ENCODE results near the gene GOLPH3L. TPM values are rescaled to one million over a fixed set of nuclear protein-coding genes. Genes with fewer than 3 reads are reported as not detected.
"Not testable (repeated sequence)": the region's sequence is repeated elsewhere in the genome, so short reads cannot be mapped to it uniquely, and the experiment has no call there.

Gene GOLPH3L
- total RNA-seq, result 10 to 100 TPM; 14.1 to 18.7 TPM

DNA sequence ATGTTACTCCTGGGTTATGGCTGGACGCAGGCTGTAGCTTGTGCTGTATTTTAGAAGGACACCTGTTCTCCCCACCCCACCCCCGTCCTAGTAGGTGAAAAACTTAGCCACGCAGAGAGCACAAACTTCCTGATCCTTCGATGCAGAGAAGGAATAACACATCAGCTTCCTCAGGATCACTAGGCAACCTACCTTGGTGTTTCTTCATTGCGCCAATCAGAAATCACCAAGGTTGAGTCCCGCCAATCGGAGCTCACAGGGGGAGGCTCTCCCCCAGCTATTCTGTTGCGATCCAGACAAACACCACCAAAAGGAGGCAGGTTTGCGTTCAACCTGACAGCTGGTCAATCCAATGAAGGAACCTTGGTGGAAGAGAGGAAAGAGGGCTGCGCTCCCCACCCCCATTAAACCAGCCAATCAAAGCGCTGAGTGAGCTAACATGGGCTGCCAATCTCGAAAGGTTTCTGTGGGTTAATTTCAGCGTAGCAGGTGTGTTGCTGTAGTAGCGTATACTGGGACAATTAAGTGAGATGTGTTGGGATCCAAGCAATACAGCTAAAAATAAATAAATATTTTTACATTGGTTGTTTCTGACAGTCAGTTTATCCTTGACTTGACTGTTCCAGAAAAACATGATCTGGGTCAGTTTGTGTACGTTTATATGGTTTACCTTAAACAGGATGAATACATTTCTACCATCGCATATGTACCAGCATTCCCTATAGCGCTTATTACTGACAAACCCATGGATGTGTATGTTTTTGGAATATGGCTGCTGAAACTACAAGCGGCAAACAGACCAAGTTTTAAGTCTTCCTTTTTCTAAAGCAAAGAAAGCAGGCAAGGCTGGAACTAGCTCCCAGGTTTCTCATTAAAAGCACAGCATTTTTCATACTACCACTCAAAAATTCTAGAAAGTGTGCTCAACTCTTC, at the start of gene GOLPH3L:
Gene GOLPH3L, minus strand, starts transcription at position 160 of the 933 bp plus-strand sequence. CDS start 2,316 bp downstream, outside the sequence.
- H3K4me3 Mint-ChIP-seq, result peak within 1 kb of the TSS; percentile 95
- no peaks in the 10 kb centered on the region for H3K36me3 Mint-ChIP-seq
- H3K27me3 Mint-ChIP-seq, result peaks cover 0 to 4% of the 10 kb centered on the region in 2 donors
- ATAC-seq, result peak; percentile 100
- peak within 1 kb of the TSS; percentile 70 to 84 for H3K27ac Mint-ChIP-seq
- peaks cover 7 to 20% of the 10 kb centered on the region in 2 donors for H3K4me1 Mint-ChIP-seq (ENCODE audit: low read depth in 2 of 2)
- DNase-seq (ENCODE audit: low spot score), result peak; percentile 93
- no peaks in the 10 kb centered on the region for H3K9me3 Mint-ChIP-seq

DNA sequence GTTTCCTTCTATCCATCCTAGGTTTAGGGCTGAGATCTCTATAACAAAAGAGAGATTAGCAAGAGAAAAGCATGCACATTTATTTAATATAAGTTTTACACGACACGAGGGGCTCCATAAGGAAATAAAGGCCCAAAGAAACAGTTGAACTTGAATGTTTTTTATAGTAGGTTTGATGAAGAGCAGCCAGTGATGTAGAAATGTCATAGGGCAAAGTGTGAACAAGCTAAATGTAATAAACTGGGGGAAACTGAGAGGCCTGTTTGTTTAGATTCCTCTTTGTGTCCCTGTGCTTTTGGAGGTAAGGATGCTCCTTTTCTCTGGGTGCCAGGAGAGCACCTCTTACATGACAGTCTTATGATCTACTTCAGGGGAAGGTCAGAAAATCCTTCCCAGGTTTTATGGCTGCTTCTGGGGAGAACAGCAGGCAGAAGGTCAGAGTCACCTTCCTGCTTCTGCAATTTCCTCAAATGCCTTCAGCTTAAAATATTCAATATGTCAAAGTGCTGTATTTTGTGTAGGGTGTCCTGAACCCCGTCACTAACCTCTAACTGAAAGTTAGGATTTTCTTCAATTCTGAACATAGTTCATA, 33.3 kb upstream of the GOLPH3L start:
- Mint-ChIP-seq H3K9me3 (no peaks in the 10 kb centered on the region), H3K4me1 (ENCODE audit: low read depth in 2 of 2) (no peaks in the 10 kb centered on the region), H3K27me3 (no peaks in the 10 kb centered on the region), H3K4me3 (no peak overlapping the region), H3K27ac (no peak overlapping the region), H3K36me3 (no peaks in the 10 kb centered on the region)
- DNase-seq (ENCODE audit: low spot score), result no peak
- ATAC-seq, result no peak

DNA sequence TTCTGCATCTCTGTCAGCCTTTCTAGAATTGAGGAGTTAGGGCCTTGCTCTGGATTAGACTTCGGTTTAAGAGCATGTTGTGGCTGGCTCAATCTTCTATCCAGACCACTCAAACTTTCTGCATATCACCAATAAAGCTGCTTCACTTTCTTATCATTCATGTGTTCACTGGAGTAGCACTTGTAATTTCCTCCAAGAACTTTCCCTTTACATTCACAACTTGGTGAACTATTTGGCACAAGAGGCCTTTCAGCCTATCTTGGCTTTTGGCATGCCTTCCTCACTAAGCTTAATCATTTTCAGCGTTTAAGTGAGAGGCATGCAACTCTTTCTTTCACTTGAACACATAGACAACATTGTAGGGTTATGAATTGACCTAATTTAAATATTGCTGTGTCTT, 27.4 kb upstream of the GOLPH3L start:
- ATAC-seq (no peak), DNase-seq (ENCODE audit: low spot score) (no peak)
- Mint-ChIP-seq H3K4me1 (ENCODE audit: low read depth in 2 of 2) (no peaks in the 10 kb centered on the region), H3K4me3 (no peak overlapping the region), H3K36me3 (no peaks in the 10 kb centered on the region), H3K27me3 (no peaks in the 10 kb centered on the region), H3K9me3 (no peaks in the 10 kb centered on the region), H3K27ac (no peak overlapping the region)

DNA sequence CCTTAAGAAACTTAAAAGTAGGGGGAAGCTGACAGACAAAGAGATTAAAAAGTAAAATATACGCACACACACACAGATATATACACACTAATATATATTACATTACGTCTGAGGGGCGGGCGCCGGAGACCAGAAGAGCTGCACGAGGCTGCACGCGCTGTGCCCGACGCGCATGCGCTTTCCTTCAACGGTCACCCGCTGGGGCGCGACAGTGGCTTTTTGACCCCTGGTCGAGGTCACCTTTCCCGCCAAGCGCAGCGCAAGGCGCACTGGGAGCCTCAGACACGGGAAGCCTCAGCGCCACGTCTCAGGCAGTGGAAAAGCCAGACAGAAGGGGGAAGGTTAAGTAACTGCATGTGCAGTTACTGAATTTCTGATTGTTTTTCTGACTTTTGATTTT, 23.7 kb upstream of the GOLPH3L start, which contains the start of gene HORMAD1:
Gene HORMAD1, minus strand, starts transcription at position 193 of the 400 bp plus-strand sequence. CDS start 1,390 bp downstream, outside the sequence.
- Mint-ChIP-seq H3K27me3 (no peaks in the 10 kb centered on the region), H3K9me3 (no peaks in the 10 kb centered on the region), H3K27ac (no peak within 1 kb of the TSS), H3K4me3 (no peak within 1 kb of the TSS), H3K4me1 (ENCODE audit: low read depth in 2 of 2) (peaks cover 4 to 6% of the 10 kb centered on the region in 2 donors), H3K36me3 (no peaks in the 10 kb centered on the region)
- ATAC-seq (no peak), DNase-seq (ENCODE audit: low spot score) (no peak)

DNA sequence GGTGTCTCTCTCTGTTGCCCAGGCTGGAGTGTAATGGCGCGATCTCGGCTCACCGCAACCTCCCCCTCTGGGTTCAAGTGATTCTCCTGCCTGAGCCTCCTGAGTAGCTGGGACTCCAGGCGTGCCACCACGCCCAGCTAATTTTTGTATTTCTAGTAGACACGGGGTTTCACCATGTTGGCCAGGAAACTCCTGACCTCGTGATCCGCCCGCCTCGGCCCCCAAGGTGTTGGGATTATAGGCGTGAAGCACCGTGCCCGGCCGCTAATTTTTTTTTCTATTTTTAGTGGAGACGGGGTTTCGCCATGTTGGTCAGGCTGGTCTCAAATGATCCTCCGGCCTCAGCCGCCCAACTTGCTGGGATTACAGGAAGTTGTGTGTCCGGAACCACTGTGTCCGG, 23.1 kb upstream of the GOLPH3L start:
- DNase-seq (ENCODE audit: low spot score), result no peak
- Mint-ChIP-seq H3K27ac (no peak overlapping the region), H3K27me3 (no peaks in the 10 kb centered on the region), H3K4me3 (no peak overlapping the region), H3K9me3 (no peaks in the 10 kb centered on the region), H3K4me1 (ENCODE audit: low read depth in 2 of 2) (peaks cover 4 to 6% of the 10 kb centered on the region in 2 donors), H3K36me3 (no peaks in the 10 kb centered on the region)
- ATAC-seq, result no peak

DNA sequence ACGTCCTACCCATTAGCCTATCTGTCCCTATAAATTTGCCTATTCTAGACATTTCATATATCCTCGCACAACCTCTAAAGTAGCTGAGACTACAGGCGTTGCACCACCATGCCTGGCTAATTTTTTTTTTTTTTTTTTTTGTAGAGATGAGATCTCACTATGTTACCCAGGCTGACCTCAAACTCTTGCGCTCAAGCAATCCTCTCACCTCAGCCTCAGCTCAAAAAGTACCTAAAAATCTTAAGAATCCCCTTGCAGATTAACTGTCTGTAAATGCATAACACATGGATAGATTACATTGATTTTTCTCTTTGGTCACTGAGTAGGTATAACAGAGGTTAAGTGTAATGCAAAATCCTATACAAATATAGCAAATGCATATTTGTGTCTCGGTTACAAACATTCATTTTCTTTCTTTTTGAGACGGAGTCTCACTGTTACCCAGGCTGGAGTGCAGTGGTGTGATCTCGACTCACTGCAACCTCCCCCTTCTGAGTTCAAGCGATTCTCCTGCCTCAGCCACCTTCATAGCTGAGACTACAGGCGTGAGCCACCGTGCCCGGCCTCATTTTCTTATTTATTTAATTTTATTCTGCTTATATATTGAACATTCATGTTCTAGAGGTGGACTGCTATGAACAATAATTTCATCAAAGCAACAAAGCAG, 21.4 kb upstream of the GOLPH3L start:
- Mint-ChIP-seq H3K4me1 (ENCODE audit: low read depth in 2 of 2) (peaks cover 4 to 6% of the 10 kb centered on the region in 2 donors), H3K4me3 (no peak overlapping the region), H3K36me3 (no peaks in the 10 kb centered on the region), H3K9me3 (no peaks in the 10 kb centered on the region), H3K27ac (peak overlapping the region in 1 of 2 donors; percentile 55), H3K27me3 (no peaks in the 10 kb centered on the region)
- ATAC-seq (peak; percentile 70 to 90), DNase-seq (ENCODE audit: low spot score) (no peak)

DNA sequence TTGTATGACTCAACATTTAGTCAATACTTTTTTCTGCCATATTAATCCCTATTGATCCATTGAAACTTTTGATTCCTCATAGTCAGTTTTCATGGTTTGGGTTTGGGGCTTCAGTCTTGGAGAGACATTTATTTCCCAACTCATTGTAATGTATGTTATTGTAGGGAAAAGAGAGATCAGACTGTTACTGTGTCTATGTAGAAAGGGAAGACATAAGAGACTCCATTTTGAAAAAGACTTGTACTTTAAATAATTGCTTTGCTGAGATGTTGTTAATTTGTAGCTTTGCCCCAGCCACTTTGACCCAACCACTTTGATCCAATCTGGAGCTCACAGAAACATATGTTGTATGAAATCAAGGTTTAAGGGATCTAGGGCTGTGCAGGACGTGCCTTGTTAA, 12.1 kb upstream of the GOLPH3L start:
- H3K36me3 Mint-ChIP-seq; H3K9me3 Mint-ChIP-seq; DNase-seq (ENCODE audit: low spot score); ATAC-seq; H3K27ac Mint-ChIP-seq; H3K4me1 Mint-ChIP-seq (ENCODE audit: low read depth in 2 of 2); H3K27me3 Mint-ChIP-seq: not testable (repeated sequence)
- H3K4me3 Mint-ChIP-seq, result peak overlapping the region; percentile 27

DNA sequence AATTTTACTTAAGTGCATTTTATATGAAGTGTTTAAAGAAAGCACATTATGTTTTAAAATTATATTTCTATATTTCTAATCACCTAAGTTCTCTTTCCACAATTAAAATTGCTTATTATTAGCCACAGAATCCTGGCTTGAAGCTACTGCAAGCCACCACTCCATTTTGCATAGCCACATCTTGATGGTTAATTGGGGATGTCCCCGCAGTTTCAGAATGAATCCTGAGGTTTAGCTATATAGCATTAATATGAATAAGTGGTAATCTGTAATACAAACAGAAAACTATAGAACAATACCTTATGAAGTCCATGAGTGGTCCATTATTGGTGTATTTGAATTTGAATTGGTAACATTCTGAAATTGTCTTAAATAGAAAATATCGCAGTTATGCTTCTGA, 11.6 kb upstream of the GOLPH3L start:
- ATAC-seq (peak; percentile 79 to 88), DNase-seq (ENCODE audit: low spot score) (no peak)
- Mint-ChIP-seq H3K9me3 (no peaks in the 10 kb centered on the region), H3K4me3 (peak overlapping the region; percentile 27), H3K27ac (no peak overlapping the region), H3K27me3 (no peaks in the 10 kb centered on the region), H3K36me3 (no peaks in the 10 kb centered on the region), H3K4me1 (ENCODE audit: low read depth in 2 of 2) (peaks cover 6% of the 10 kb centered on the region in 2 donors)

DNA sequence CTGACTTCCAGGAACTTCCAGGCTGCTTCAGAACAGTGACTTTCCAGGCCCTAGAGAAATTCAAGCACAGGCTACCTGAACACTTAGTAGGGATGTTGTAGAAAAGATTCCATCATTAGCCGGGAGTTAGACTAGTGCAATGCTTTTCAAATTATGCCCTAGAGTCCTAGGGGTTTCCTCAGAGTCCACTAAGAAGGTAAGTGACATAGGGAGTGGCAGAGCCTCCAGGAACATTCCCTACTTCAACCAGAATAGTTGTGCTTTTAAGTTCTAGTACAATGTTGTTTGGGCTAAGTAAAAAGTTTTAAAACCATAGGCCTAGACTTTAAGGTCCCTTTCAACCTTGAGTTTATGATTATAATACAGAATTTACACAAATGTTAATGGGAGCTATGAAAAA, 9.1 kb upstream of the GOLPH3L start:
- Mint-ChIP-seq H3K4me1 (ENCODE audit: low read depth in 2 of 2) (peaks cover 6% of the 10 kb centered on the region in 2 donors), H3K27ac (no peak overlapping the region), H3K4me3 (no peak overlapping the region), H3K9me3 (no peaks in the 10 kb centered on the region), H3K27me3 (peaks cover 0 to 2% of the 10 kb centered on the region in 2 donors), H3K36me3 (no peaks in the 10 kb centered on the region)
- ATAC-seq (no peak), DNase-seq (ENCODE audit: low spot score) (no peak)

DNA sequence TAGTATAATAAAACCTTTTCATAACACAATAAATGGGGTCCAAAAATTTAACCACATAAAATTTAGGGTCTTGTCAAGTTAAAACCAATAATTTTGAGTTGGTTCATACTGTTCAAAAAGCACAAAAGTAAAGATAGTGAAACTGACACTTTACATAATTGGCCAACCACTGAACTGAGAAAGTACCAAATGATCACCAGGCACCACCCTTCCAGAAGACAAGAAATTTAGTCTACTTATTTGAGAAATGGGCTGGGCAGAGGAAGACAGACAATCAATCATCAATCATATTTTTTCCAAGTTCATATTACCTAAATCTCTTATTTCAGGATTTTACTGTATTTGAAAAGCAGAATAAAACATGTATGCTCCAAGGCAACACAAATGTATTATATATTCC, 6.5 kb upstream of the GOLPH3L start:
- DNase-seq (ENCODE audit: low spot score) (no peak), ATAC-seq (no peak)
- no peaks in the 10 kb centered on the region for H3K36me3 Mint-ChIP-seq
- no peak overlapping the region for H3K27ac Mint-ChIP-seq
- H3K9me3 Mint-ChIP-seq, result no peaks in the 10 kb centered on the region
- H3K4me1 Mint-ChIP-seq (ENCODE audit: low read depth in 2 of 2), result no peaks in the 10 kb centered on the region
- H3K4me3 Mint-ChIP-seq, result no peak overlapping the region
- peaks cover 0 to 6% of the 10 kb centered on the region in 2 donors for H3K27me3 Mint-ChIP-seq

DNA sequence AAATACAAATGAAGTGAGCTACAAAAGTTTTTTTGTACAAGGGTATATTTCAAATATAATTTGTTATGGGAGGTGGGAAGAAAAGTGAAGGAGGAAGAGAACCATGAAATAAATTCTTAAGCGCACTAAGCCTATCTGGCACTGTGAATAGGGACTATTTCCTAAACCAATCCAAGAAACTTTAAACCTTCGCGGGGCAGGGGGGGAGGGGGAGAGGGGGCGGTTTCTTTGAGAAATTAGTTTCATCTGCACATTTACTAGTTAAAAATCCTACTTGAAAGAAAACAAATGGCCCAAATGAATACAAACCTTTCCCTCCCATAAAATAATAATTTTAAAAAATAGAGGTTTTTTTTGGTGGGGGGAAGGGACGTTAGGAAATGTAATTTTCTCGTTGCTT, 364 bp downstream of the GOLPH3L start:
- H3K36me3 Mint-ChIP-seq, result no peaks in the 10 kb centered on the region
- H3K9me3 Mint-ChIP-seq, result no peaks in the 10 kb centered on the region
- peaks cover 7 to 20% of the 10 kb centered on the region in 2 donors for H3K4me1 Mint-ChIP-seq (ENCODE audit: low read depth in 2 of 2)
- H3K27ac Mint-ChIP-seq, result peak overlapping the region; percentile 70 to 84
- peaks cover 0 to 4% of the 10 kb centered on the region in 2 donors for H3K27me3 Mint-ChIP-seq
- DNase-seq (ENCODE audit: low spot score) (no peak), ATAC-seq (no peak)
- H3K4me3 Mint-ChIP-seq, result peak overlapping the region; percentile 95

DNA sequence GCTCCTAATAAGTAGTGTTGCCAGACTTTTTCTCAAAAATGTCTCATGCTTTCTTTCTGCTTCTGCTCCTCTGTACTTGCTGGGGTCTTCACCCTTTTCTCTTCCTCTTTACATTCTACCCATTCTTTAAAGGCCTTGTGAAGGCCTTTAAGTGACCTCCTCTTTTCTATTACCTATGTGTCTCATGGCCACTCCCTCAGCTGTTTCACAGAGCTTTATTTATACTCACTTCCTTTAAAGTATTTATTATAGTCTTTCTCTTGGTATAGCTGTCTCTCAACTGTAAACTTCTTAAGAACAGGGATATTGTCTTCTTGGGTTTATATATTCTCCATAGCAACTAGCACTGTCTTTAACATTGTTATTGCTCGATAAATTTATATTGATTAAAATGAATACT, 792 bp downstream of the GOLPH3L start:
- H3K4me1 Mint-ChIP-seq (ENCODE audit: low read depth in 2 of 2), result peaks cover 7 to 20% of the 10 kb centered on the region in 2 donors
- peak overlapping the region; percentile 70 to 84 for H3K27ac Mint-ChIP-seq
- DNase-seq (ENCODE audit: low spot score), result no peak
- H3K9me3 Mint-ChIP-seq, result no peaks in the 10 kb centered on the region
- peak overlapping the region; percentile 95 for H3K4me3 Mint-ChIP-seq
- ATAC-seq, result no peak
- peaks cover 0 to 4% of the 10 kb centered on the region in 2 donors for H3K27me3 Mint-ChIP-seq
- no peaks in the 10 kb centered on the region for H3K36me3 Mint-ChIP-seq

DNA sequence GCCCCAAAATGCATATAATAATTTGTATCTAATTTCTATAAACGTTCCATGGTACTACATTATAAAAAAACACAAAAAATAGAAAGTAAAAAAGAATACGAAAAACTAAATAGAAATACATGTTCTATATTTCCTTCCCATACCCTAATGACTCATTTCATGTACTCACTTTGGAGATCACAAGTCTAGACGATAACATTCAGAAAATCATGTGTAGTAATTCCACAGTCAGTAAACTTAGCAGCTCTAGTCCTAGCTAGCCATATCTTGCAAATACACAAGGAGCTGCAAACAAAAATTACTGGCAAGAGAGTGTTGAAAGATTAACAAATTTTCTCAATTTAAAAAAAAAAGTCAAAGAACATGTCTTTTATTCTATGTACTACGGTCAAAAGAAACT, 1.4 kb downstream of the GOLPH3L start:
- Mint-ChIP-seq H3K27me3 (peaks cover 0 to 3% of the 10 kb centered on the region in 2 donors), H3K9me3 (no peaks in the 10 kb centered on the region), H3K4me3 (no peak overlapping the region), H3K4me1 (ENCODE audit: low read depth in 2 of 2) (peaks cover 7 to 20% of the 10 kb centered on the region in 2 donors), H3K36me3 (no peaks in the 10 kb centered on the region), H3K27ac (no peak overlapping the region)
- ATAC-seq (no peak), DNase-seq (ENCODE audit: low spot score) (no peak)

DNA sequence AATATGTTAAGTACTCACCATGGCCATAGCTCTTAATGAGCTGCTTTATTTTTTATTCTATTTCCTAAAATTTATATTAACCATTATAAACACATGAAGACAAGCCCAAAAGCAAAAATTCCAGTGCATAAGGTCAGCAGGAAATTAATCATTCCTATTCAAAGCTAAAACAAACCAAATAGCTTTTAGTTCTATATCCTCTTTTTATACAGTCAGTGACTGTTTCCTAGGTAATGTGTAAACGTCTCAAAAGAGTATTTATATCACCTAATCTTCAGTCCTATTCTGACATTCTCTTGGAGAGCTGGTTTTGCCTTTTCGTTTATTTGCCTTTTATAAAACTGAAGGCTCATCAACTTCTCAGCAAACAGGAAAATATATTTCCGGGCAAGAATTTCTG, 4.2 kb downstream of the GOLPH3L start:
- ATAC-seq (no peak), DNase-seq (ENCODE audit: low spot score) (no peak)
- peaks cover 6% of the 10 kb centered on the region for H3K36me3 Mint-ChIP-seq
- no peak overlapping the region for H3K4me3 Mint-ChIP-seq
- H3K27ac Mint-ChIP-seq, result no peak overlapping the region
- H3K4me1 Mint-ChIP-seq (ENCODE audit: low read depth in 2 of 2), result peaks cover 11 to 22% of the 10 kb centered on the region in 2 donors
- H3K27me3 Mint-ChIP-seq, result no peaks in the 10 kb centered on the region
- H3K9me3 Mint-ChIP-seq, result no peaks in the 10 kb centered on the region
